Hematopoietic multipotent progenitor cell treated with erythropoietin and hydrocortisone succinate and interleukin-3 and kit ligand, for 8 days (in vitro differentiated cells): Measurements from ENCODE around the gene MN1.

ENCODE experiments used
- DNase-seq: peaks from one replicate; pipeline ENCODE4 v3.0.0-alpha.2; 2015

The MN1 gene

DNA sequence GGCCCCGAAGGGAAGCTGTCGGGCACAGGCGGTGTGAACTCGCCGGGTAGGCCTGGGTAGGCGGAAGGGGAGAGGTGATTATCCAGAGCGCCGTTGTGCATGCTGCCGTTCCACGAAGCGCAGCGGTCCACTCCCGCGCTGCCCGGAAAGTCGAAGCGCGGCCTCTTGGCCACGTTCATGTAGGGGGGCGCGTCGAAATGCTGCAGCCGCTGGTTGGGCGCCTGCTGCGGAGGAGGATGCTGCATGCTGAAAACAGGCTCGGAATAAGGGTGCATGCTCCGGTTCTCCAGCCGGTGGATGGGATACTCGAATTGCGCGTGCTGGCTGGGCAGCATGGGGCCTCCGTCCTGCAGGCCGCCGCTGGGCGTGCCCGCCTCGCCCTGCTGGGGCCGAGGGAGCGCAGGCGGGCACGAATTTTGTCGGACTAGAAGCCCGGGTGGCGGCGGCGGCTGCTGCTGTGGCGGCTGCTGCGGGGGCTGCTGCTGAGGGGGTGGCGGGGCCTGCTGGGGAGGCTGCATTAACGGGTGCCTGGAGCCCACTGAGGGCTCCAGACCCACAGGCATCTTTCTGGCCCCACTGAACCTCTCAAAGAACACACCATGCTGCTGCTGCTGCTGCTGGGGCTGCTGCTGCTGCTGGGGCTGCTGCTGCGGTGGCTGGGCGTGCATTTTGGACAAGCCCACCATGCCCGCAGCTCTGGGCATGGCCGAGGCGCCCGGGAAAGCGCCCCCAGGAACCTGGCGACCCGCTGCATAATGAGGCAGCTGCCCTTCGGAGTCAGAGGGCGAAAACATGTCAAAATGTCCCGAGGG is 2.3 kb downstream of the MN1 start:
- DNase-seq = no peak

DNA sequence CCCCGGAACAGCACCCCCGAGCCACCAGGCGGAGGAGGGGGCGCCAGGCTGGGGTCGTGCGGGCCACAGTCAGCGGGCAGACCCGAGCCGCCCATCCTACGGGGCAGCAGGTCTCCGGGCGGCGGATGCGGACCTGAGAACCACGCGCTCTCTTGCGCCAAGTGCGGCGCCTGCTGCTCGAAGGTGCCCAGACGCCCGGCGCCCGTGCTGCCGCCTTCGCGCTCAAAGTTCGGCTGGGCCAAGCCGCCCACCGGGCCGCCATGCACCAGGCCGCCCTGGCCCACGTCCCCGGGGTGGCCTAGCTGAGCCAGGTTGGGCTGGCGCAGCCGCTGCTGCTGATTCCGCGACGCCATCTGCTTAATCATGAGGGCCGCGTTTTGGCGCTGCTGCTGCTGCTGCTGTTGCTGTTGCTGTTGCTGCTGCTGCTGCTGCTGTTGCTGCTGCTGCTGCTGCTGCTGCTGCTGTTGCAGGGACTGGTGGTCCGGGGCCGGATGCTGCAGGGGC is 3.0 kb downstream of the MN1 start:
- DNase-seq = no peak

DNA sequence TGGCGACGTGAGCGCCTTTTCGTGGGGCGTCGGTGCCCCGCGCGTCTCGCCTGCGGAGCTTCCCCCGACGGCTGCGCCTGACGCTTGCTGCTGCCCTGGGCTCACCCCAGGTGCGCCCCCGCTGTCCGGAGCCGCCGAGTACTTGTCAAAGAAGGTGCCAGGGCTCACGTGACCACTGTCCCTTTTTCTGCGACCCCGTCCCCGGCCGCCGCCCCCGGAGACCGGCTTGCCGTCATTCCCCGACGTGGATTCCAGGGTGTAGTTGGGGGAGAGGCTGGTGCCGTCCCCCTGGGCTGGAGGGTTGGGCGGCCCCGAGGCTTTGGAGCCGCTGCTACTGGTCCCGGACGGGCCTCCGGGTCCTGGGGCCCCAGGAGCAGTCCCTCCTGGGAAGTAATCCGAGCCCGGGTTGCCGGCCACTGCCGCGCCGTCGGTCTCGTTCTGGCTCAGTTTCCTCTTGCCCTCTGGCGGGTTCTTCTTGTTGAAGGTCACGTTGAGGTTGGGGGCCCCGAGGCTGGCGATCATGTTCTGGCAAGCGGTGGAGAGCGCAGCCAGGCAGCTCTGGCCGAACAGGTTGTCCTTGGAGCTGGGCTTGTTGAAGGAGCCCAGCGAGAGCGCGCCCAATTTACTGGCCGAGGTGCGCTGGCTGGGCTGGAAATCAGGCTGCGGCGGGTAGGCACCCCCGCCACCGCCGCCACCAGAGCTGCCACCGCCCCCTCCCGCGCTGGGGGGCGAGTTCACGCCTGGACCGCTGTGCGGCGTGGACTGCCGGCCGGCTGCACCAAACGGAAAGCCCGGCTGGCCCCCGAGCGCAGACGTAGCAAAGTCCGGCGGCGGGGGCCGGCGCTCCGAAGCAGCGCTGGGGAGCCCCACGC is 3.8 kb downstream of the MN1 start:
- DNase-seq = no peak

DNA sequence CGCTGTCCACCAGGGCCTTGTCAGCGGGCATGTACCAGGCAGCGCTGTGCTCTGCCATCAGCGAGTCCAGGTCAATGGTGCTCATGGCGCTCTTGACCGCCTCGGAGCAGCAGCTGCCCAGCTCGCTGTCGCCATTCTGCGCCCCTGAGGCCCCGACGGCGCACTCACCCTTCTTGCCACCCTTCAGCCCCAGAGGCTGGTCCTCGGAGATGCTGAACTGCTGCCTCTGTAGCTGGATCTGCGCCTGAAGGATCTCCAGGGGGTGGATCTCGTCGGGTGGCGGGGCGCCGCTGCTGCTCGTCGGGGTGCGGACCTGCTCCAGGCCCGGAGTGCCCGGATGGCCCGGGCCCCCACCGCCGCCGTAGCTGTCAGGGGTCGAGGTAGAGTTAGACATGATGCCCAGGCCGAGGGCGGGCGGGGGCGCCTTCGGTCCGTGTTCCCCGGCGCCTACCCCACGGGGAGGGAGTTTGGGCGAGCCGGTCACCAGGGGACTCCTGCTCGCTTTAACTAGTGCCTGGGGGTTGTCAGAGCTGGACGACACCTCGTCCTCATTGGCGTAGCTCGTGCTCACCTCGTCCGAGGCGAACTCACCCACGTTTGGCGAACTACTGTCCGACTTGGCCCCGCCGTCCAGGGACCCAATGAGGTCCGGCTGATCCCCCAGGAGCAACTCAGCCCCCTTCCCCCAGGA is 4.6 kb downstream of the MN1 start:
- DNase-seq = no peak

DNA sequence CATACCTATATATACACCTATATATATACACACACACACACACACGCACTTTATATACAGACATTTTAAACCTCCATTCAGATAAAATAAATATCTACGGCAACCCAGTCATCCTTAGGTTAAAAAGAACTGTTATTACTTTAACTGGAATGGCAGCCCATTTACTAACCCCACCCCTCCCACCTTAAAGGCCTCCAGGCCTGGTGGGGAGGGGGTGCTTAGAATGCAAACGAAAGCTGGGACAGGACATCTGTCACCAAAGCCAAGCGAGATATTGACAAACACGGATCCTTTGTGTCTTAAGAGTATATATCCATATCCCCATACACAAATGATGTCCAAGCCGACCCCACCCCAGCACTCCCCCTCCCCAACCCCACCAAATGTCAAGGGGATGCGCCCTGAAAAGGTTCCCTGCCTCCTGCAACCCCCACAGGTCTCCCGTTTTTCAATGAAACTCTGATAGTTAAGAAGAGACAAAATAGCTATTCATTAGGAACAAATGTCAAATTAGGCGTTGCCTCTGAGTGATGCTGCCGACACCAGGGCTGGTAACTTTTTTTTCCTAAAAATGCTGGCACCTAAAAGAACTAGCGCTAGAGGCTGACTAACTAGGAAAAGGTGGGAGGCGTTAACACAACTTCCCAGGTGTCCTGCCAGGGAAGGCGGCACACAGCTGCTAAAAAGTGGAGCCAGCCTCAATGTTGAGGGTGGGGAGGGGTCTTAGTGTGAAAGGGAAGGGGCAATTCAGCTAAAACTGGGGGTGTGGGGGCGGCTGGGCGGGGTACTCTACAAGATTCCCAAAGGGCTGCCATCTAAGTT is 5.6 kb downstream of the MN1 start:
- no peak for DNase-seq

DNA sequence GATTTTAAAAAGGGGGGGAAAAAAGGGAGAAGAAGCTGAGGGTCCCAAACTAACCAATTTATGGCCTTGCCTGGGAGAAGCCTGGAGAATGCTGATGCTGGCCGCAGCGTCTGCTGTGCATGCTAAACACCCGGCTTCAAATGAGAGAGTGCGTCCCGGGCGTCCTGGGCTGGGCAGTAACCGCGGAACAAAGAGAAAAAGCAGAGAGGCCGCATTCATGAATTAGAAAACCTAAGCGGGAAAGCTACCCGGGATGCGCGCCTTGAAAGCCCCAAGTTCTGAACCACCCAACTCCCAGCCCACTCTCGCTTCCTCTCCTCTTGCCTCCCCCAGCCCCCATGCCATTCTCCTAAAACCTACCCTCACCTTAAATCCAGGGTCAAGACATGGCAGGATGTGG is 6.5 kb downstream of the MN1 start:
- no peak for DNase-seq

DNA sequence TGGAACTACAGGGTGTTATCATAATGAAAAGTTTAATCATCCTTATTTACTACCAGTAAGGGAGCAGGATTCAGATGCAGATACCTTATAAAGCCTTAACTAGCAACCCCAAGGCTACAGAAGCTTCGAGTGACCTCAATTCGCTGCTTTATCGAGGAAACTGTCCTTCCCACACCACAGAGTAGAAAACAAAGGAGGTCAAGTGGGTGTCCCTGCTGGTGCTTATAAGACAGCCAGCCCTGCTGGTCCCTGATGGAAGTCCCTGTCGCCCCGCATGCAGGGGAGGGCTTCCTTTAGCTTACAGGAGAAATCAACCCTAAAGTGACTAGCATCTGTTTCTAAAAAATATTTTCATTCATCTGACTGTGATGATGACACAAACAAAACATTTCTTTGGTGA is 7.3 kb downstream of the MN1 start:
- DNase-seq = no peak

DNA sequence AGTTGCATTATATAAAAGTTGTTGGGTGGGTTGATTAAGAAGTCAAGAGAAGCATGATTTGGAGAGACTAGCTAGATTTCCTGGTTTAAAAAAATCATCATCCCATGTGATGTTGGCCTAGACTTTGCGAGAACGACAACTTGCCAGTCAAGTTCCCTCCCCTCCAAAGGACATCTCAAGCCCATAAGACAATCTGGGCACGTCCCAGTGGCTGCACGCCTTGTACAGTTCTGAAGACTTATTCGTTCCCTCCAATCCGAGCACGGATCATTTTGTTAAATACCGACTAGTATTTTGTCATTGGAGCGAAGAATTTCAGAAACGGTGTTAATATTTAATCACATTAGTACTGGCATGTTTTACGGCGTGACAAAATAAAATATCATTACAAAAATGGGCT is 8.0 kb downstream of the MN1 start:
- DNase-seq = no peak

DNA sequence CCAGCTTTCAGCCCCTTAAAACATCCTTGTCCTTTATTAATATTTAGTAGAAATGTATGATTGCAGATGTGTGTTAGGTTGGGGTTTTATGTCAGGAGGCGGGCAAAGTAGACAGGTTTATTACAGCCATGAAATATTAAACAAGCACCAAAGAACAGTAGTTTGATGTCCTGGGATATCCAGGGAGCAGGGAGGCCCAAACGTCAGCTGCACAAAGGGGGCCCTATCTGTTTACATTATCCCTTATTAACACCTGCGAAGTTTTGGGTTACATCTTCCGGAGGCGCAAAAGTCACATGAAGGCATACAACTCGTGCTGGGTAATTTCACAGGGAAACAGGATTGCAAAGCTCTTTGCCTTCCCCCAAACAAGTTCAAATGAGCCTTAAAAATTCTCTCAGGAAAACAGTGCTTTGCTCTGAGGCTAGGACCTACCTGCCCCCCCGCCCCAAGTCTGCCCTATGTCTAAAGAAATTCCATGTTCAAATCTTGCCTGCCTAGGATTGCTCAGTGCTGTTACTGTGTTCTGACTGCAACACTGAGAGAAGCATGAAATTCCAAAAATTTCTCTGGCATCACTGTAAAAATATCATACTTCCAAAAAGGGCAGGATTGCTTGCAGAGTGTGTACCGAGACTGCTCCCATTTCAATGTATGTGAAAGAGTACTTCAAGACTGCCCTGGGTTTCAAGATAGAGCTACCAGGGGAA is 8.9 kb downstream of the MN1 start:
- no peak for DNase-seq

DNA sequence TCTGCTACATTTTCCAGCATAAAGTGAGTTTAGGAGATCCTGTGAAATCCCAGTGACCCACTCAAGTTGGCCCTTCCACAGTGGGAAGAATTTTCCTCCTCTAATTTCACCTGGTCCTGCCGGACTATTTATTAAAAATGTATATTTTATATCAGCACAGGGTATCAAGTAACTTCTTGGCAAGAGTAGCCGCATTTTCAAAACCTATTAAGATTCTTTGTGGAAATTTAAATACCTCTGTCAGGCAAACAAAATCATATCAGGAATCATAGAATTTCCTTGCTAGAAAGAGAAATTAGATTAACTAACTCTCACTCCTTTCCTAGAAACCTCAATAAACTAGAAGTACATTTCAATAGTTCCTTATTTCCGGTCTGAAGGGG is 9.7 kb downstream of the MN1 start:
- DNase-seq = no peak

DNA sequence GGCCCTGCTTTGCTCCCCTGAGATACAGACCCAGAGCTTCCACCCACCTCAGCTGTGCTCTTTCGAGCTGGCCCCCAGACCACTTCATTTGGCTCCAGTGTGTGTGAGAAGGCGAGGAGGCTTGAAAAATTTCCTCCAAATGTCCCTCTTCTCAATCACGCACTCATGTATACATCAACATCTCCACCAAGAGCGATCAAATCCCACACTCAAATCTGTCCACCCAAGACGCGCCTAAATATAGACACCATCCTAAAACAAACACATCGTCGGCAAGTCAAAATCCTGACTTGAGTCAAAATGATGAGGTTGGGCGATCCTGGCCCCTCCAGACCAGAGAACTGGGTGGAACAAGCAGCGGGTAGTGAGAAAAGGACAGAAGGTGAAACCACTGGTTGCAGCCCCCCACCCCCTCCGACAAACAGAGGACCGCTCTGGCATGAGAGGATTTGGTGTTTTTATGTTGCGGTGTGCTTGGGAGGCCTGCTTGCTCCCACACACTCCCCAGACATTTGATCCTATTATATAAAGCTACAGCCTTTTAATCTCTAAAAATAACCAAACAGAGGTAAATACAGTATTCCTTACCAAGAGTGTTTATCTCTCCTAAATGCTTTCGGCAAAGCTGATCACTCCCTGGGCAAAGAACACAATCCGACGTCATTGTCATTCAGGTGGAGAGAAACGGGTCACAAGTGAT is 10.2 kb downstream of the MN1 start:
- DNase-seq = no peak

DNA sequence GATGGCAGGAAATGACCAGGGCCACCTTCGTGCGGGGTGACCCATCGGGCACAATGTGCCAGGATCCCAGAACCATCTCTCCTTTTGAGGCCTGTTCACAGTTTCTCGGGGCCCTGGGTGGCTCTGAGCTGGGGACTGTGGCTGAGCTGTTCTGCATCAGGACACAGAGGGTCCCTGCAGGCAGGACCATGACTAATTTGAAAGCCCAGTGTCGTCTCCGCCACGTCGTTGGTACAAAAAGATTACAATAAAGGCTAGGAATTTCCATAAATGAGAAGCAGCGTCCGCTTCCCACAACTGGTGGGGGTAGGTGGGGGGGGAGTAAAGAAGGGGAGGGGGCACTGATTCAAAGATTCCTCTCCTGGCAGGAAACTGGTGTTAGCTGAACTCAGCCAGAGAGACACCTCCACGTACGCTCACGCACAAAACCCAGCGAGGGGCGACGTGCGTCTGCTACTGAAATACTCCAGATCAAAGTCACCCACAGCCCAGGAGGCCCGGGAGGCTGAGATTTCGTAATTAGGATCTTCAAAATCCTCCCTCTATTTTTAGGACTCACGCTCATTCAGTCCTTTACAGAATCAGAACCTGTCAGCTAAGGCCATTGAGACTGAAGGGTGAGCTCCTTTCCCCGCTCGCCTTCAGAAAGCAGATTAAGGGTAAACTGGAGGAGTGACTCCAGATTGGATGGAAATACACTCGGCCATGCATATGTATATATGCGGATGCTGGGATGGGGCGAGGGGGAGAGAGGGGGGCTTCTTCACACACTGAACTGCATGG is 11.0 kb downstream of the MN1 start:
- no peak for DNase-seq

DNA sequence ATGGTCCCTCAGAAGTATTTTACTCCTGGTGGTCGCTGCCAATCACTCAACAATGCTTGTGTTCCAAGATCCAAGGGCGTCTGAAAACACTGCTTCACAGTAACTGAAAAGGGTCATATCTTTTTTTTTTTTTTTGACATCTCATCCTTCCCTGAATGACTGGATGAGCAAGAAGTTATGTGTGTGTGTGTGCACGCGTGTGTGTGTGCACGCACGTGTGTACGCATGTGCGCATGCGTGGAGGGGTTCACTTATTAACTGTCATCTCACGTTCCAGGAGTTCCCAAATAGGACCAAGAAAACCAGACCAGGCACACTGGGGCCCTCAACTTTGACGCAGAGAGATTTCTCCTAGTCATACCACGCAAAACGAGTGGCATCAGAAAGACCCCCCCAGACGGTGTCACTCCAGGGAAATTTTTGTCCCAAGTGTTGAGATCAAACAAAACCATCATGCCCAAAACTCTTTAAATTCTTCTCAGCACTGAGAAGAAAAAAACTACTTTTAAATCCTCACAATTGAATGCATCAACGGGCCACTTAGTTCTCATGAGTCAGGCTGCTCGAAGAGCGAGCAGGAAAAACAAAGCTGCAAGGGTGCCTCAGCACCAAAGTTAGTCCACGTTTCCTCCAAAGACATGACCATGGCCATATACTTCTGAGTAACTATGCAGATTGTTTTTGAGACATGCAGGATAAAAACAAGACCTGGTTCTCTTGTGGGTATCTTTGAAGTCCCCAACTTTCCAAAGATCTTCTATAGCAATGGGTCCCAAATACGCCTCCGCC is 12.9 kb downstream of the MN1 start:
- no peak for DNase-seq

DNA sequence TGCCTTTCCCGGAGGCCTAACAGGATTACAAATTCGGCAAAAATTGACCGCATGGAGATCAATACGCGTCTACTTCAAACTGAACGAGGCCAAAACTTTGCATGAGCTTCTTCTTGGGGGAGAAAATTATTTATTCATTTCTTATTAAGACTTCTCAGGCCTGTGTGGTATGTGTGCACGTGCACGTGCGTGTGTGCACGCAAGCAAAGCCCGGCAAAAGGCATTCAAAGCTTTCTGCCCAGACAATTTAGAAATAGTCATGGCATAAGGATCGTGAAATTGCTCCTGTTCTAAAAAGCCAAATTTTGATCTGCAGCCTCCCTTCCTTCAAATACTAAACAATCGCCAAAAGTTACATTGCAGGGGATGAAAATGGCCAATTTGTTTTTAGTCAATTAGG is 14.6 kb downstream of the MN1 start:
- no peak for DNase-seq

DNA sequence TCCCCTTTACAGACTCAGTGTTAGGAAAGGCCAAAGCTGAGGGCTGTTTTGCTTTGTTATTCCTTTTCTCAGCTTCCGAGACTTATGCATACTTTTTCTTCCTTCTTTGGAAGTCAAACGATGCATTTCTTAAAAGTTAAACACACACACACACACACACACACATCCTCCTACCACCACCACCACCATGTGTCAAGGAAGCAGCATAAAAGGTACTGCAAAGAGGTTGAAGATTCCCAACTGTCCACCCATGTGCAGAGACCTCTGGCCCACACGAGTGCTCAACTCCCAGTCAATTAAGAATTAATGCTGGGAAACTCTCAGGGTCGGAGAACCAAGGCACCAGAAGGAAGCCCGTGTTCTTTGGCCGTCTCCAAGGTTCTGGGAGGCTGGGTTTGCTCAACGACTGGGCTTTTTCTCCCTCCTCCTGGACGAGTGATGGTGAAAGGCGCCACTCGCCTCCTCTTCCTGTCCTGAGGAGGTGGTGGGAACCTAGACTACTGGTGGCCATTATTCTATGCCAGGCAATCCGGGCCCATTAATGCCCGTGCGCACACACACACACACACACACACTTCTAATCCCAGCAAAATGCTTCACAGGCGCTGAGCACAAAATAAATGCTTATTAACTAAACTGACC is 15.1 kb downstream of the MN1 start:
- no peak for DNase-seq

DNA sequence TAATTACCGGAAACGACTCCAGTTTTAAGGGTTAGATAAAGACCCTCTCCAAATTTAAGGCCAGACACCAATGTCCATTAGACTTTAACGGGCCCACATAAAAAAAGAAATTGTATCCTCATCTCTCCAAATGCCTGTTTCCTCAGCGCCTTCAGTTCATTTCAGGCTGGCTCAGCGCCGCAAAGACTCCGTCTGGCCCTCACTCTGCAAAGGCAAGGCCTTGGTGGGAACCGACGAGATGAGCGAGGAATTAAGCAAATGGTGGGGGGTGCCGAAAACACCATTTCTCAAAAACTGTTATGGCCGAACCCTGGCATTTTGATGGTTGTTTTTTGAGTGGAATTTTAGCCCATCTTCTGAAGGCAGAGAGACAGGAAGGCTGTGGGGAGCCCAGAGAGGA is 15.7 kb downstream of the MN1 start:
- no peak for DNase-seq

DNA sequence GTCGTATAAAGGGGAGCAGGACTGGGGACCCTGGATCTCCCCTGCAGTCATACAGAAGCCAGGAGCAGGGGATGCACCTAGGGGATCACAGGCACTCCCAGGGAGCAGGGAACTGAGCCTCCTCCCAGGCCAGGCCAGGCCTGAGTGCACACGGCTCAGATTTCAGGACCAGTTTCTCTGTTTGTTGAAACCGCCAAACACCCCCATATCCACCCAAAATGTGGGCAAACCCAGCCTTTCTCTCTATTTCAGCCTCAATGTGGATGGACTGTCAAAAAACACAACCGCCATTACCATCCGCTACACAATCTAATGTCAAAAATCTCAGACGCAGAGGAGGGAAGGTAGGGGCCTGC is 17.5 kb downstream of the MN1 start:
- no peak for DNase-seq

DNA sequence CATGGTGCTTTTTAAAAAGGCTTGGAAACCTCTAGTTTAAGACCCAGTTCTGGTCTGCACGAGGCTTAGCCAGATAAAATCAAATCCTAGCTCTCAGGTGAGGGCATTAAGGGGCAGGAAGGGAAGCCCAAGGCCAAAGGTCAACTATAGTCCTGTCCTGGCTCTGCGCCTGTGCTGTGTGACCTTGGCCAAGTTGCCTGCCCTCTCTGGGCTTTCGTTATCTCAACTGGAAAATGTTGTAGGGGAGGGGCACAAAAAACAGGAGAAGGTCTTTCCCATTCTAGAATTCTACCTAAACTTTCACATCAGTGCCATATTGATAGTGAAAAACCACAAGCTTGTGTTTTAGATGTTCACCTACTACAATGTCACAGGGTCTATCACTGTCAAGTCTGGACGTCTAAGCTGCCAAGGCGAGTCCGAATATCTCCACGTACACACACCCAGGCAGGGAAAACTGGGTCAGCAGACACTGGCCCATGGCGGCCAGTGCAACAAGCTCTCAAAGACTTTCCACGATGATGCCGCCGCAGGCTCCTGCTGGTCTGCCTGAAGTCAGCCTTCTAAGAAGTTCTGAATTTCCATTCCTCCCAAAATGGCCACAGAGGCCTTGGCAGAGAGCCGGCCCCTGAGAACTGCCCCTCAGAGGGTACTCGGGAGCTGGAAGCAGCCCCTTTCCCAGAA is 18.0 kb downstream of the MN1 start:
- no peak for DNase-seq

DNA sequence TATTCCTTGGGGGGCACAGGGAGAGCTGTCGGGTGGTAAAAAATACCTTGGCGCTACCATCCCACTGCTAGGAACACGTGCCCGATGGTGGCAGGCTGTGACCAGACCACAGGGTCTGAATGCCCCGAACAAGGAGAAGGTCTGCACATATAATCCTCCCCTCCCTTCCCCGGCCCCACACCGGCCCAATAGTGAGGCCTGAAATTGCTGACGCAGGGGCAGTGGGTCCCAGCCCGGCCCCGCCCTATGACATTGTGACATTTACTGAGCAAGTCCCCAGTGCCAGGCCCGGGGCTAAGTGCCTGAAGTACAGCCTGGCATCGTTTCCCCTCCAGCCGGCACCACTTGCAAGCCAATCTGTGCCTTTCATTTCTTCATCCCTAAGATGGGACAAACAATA is 19.5 kb downstream of the MN1 start:
- no peak for DNase-seq
